SU-DHL-6 (cell line): ENCODE data around the gene THEMIS.

Experiments used
- H2AFZ ChIP-seq: fragments of 200-600 bp; sonication (generic); 2 replicates; pipeline ENCODE4 v1.6.1; 2014; ENCODE audit warnings: low read depth, mild to moderate bottlenecking, moderate library complexity, mixed read lengths, antibody characterized with exemption, low read length; ENCODE audit not compliant: severe bottlenecking
- H3F3A ChIP-seq: fragments of 200-600 bp; shearing (Covaris generic); 2 replicates; pipeline ENCODE4 v1.6.0; 2016; ENCODE audit warnings: antibody characterized with exemption, mild to moderate bottlenecking; ENCODE audit not compliant: insufficient read depth
- H3K27ac ChIP-seq: fragments of 200-600 bp; sonication (generic); 2 replicates; pipeline ENCODE4 v1.5.1; 2016; ENCODE audit warnings: low read depth, mild to moderate bottlenecking, low read length, moderate library complexity, mixed read lengths
- H3K27me3 ChIP-seq: fragments of 200-600 bp; sonication (generic), shearing (Covaris generic); 2 replicates; pipeline ENCODE4 v1.6.0; 2014; ENCODE audit warnings: mild to moderate bottlenecking, low read length
- H3K36me3 ChIP-seq: fragments of 200-600 bp; sonication (generic); 2 replicates; pipeline ENCODE4 v1.6.1; 2014; ENCODE audit warnings: mild to moderate bottlenecking, low read length, mixed read lengths
- H3K4me2 ChIP-seq: fragments of 300-600, 200-600 bp; shearing (Covaris generic), sonication (generic); 2 replicates; pipeline ENCODE4 v1.6.0; 2014; ENCODE audit warnings: low read length, low read depth, mild to moderate bottlenecking; ENCODE audit not compliant: poor library complexity, severe bottlenecking
- H3K4me3 ChIP-seq: fragments of 200-600 bp; sonication (generic); 2 replicates; pipeline ENCODE4 v1.5.1; 2014; ENCODE audit warnings: antibody characterized with exemption, low read length, mild to moderate bottlenecking, mixed read lengths; ENCODE audit not compliant: insufficient read depth, poor library complexity, severe bottlenecking
- H3K79me2 ChIP-seq: fragments of 200-600 bp; sonication (generic); 2 replicates; pipeline ENCODE4 v1.6.1; 2014; ENCODE audit warnings: mild to moderate bottlenecking, low read length, moderate library complexity; ENCODE audit not compliant: insufficient read depth
- H3K9ac ChIP-seq: fragments of 200-600 bp; sonication (generic); 2 replicates; pipeline ENCODE4 v1.7.0; 2014; ENCODE audit warnings: mild to moderate bottlenecking, low read length
- H3K9me2 ChIP-seq: fragments of 200-600 bp; sonication (generic); replicated peaks from 2 replicates; pipeline ENCODE4 v1.6.1; 2014; ENCODE audit warnings: low read length; ENCODE audit not compliant: insufficient read depth
- H3K9me3 ChIP-seq: fragments of 200-600 bp; sonication (generic); 2 replicates; pipeline ENCODE4 v1.6.1; 2014; ENCODE audit warnings: low read length, mixed read lengths; ENCODE audit not compliant: insufficient read depth
- H4K20me1 ChIP-seq: fragments of 200-600 bp; sonication (generic); 2 replicates; pipeline ENCODE4 v1.6.1; 2014; ENCODE audit warnings: low read depth, mild to moderate bottlenecking, antibody characterized with exemption, low read length, moderate library complexity, mixed read lengths
- CTCF ChIP-seq: fragments of 200-600 bp; sonication (generic); IDR thresholded peaks from one replicate; pipeline ENCODE4 v1.5.1; 2017; ENCODE audit warnings: antibody characterized with exemption, mild to moderate bottlenecking, low read length, moderate library complexity; ENCODE audit not compliant: insufficient read depth, poor library complexity, severe bottlenecking
- EZH2phosphoT487 ChIP-seq: fragments of 200-600 bp; sonication (generic), shearing (Covaris generic); conservative IDR thresholded peaks from 2 replicates; pipeline ENCODE4 v1.6.1; 2018; ENCODE audit warnings: mild to moderate bottlenecking, antibody characterized with exemption, low read length, moderate library complexity, mixed read lengths

Gene THEMIS

DNA sequence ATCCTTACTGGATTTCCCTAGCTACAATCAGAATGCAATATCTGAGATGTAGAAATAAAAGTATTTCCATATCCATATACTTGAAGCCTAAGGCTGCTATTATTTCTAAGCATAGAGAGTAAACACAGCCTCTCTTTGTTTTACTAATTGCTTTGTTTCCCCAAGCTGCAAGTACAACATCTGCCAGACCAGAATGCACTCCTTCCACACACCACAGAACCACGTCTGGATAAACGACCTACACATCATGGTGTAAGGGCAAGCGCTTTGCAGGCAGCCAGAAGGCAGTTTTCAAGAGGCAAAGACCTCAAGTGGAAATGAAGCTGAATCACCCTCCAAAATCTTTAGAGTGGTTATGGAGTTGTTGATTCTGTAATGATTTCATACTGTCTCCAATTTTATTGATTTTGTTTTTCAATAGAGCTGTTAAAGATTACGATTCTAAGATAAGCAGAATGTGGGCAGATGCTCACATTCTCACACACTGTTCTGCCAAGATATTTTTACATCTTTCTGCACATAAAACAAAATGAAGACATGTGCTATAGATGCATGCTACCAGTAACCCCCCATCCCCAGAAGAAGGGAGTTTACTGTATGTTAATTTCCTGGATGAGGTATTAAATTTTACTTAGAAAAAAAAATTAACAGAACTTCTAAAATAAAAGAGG lies 88.8 kb downstream of the THEMIS start:
- H3K27me3 ChIP-seq, result no peaks in the 10 kb centered on the region
- no peaks in the 10 kb centered on the region for H3K79me2 ChIP-seq
- no peaks in the 10 kb centered on the region for H4K20me1 ChIP-seq
- H3K27ac ChIP-seq, result no peak overlapping the region
- H3K9me3 ChIP-seq, result no peaks in the 10 kb centered on the region
- H3K9ac ChIP-seq, result no peak overlapping the region
- no peak overlapping the region for H3K4me2 ChIP-seq
- TF ChIP-seq CTCF, result no peak
- no peak for TF ChIP-seq EZH2phosphoT487
- no peaks in the 10 kb centered on the region for H3F3A ChIP-seq
- H3K4me3 ChIP-seq, result no peak overlapping the region
- H3K9me2 ChIP-seq, result no peaks in the 10 kb centered on the region
- no peaks in the 10 kb centered on the region for H3K36me3 ChIP-seq
- H2AFZ ChIP-seq, result no peak overlapping the region

GRCh38 chr6:127807806-127808517 lies 92.9 kb downstream of the THEMIS start:
- H3K27ac ChIP-seq, result no peak overlapping the region
- H3K27me3 ChIP-seq, result no peaks in the 10 kb centered on the region
- H3K4me2 ChIP-seq, result no peak overlapping the region
- H3F3A ChIP-seq, result no peaks in the 10 kb centered on the region
- no peak overlapping the region for H3K4me3 ChIP-seq
- H3K9ac ChIP-seq, result no peak overlapping the region
- H3K9me3 ChIP-seq, result no peaks in the 10 kb centered on the region
- H3K36me3 ChIP-seq, result no peaks in the 10 kb centered on the region
- no peaks in the 10 kb centered on the region for H4K20me1 ChIP-seq
- no peak overlapping the region for H2AFZ ChIP-seq
- no peaks in the 10 kb centered on the region for H3K9me2 ChIP-seq
- H3K79me2 ChIP-seq, result no peaks in the 10 kb centered on the region
- no peak for TF ChIP-seq CTCF
- TF ChIP-seq EZH2phosphoT487, result no peak

DNA sequence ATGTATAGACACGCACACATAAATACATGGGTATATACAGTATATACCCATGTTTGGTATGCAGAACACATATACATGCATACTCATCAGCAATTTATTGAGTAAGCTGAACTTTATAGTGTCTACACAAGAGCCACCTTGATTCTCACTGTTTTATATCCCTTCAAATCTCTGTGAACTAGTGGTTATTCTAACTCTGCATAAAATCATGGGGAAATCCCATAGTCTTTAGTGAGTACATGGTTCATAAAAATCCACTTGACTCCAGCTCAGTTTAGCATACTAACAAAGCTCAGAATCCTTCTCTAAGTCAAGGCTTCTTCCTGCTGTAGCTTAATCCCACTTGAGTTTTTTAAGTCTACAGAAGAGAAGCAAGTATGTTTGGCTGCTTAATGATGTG lies 104.1 kb downstream of the THEMIS start:
- Histone ChIP-seq H3K9me2 (no peaks in the 10 kb centered on the region), H3K4me3 (no peak overlapping the region), H3F3A (no peaks in the 10 kb centered on the region), H3K27ac (no peak overlapping the region), H3K27me3 (no peaks in the 10 kb centered on the region), H4K20me1 (no peaks in the 10 kb centered on the region), H2AFZ (no peak overlapping the region), H3K36me3 (no peaks in the 10 kb centered on the region), H3K9me3 (no peaks in the 10 kb centered on the region), H3K79me2 (no peaks in the 10 kb centered on the region), H3K4me2 (no peak overlapping the region), H3K9ac (no peak overlapping the region)
- no peak for TF ChIP-seq CTCF
- TF ChIP-seq EZH2phosphoT487, result no peak
